HG03060 (cell line): ENCODE measurements around the gene PKDREJ.

Experiments
- ATAC-seq: cut with Tn5 transposase; IDR thresholded peaks from one replicate; pipeline ENCODE4 v1.9.1; 2021; ENCODE audit warnings: low read depth, moderate number of reproducible peaks; ENCODE audit not compliant: unreplicated experiment

Gene PKDREJ

DNA sequence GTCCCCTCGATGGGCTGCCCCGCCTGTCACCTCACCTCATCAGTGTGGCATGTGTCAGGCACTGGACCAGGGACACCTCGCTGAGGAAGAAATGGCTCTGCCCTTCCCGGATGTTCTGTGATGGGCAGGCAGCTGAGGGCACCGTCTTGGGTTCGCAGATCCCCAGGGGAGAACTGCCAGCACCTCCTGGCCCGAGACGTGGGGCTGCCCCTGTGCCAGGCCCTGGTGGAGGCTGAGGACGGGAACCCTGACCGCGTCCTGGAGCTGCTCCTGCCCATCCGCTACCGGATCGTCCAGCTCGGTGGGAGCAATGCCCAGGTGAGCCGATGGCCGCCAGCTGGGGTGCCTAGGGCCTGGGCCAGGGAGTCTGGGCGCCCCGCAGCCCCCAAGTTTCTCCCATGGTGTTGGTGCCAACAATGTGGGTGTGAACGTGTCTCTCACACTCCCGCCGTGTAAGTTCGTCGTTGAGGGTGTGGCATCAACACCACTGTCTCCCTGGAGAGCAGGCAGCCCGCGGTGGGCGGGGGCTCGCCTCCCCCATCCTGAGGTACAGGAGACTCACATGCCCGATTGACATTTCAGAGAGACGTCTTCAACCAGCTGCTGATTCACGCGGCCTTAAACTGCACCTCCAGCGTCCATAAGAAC is 26.2 kb upstream of the PKDREJ start:
- ATAC-seq: no peak

DNA sequence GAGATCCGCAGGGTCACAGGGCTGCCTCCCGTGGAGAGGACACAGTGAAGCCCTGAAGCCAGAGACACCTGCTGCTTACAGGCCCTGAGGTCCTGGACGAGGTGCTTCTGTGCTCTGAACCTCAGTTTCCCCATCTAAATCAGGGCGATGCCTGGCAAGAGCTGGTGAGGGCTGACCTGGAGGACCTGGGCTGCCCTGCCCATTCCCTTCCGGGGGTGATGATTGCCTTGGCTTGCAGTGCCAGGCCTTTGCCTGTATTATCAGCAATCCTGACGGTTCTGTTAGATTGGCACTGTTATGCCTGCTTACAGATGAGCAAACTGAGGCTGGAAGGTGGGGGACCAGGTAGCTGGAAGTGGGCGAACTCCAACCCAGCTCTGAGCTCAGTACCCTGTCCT is 25.7 kb upstream of the PKDREJ start:
- ATAC-seq: no peak

DNA sequence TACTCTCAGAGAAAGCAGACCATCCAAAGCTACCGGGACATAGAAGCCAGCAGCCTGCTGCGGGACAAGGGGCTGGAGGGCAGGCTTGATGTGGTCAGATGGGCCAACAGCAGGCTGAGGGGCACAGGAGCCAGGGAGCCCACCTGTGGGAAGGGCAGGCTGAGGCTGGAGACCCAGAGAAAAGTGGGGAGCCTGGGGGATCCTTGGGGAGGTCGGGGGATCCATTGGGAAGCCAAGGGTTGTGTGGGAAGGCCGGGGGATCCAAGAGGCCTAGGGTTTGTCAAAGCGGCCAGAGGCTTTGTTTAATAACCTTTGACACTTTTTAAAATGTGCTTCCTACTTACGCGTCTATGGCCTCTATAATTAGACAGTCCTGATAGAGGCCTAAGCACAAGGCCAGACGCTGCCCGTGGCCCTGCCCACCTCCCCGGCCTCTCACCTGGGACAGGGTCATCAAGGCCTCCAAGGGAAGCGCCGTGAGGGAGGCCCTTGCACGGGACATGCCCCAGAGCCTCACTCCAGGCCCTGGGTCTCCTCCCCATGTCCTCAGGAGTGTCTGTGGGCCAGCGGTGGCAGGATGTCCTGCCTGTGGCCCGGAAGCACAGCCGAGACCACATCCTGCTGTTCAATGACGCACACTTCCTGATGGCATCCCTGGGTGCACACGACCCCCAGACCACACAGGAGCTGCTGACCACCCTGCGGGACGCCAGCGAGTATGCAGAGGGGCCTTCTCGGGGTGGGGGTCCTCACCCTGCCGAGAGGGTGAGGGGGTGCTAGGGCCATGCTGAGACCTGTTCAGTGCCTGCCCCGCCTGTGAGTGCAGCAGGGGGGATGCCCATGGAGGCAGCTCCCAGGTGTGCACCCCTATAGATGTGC is 25.0 kb upstream of the PKDREJ start:
- ATAC-seq: no peak

DNA sequence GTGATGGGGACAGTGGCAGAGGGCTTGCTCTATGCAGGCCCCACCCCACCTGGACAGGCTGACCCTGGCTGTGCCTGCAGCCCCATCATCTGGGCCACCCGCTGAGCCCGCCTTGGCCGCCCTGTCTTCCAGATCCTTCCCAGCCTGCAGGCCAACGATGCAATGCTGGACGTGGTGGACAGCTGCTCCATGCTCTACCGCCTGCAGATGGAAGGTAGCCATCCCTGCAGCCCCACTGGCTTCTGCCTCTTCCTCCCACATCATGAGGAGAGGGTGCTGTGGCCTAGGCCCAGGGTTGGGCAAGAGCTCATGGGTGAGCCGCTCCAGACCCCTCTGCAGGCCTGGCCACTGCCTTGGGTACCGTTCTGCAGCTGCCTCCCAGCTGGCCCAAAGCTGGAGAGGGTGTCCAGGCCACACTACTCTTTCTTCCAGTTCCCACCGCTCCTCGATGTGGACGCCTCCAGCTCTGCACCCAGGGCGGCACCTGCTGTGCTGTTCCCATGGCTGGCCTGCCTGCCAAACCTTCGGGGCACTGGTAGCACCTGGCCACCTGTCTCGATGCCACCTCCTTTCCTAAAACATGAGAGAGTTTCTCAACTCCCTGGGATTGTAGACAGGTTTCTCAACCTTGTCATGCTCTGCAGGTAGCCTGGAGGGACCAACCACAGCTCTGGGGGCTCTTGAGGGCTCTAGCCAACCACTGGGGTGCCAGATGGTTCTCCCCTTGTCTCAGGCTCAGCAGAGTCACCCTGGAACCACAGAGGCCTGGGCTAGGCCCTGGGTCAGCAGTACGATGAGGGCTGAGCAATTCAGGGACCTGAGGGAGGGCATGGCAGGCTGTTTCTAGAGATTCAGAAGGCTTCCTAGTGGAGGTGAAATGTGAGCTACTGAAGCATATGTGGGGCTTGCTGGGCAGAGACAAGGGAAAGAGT is 24.1 kb upstream of the PKDREJ start:
- no peak for ATAC-seq

DNA sequence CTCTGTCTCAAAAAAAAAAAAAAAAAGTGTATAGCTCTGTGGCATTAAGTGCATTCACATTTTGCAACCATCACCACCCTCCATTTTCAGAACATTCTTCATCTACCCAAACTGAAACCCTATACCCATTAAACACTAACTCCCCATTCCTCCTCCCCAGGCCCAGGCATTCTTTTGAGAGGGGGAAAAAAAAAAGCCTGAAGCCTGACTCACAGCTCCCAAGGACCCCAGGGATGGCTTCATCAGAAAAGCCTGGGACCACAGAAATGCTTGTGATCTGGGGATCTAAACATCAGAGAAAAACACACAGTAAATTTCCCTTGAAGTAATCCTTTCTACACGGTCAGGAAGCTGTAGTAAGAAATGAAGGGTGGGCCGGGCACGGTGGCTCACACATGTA is 22.9 kb upstream of the PKDREJ start:
- ATAC-seq: no peak

DNA sequence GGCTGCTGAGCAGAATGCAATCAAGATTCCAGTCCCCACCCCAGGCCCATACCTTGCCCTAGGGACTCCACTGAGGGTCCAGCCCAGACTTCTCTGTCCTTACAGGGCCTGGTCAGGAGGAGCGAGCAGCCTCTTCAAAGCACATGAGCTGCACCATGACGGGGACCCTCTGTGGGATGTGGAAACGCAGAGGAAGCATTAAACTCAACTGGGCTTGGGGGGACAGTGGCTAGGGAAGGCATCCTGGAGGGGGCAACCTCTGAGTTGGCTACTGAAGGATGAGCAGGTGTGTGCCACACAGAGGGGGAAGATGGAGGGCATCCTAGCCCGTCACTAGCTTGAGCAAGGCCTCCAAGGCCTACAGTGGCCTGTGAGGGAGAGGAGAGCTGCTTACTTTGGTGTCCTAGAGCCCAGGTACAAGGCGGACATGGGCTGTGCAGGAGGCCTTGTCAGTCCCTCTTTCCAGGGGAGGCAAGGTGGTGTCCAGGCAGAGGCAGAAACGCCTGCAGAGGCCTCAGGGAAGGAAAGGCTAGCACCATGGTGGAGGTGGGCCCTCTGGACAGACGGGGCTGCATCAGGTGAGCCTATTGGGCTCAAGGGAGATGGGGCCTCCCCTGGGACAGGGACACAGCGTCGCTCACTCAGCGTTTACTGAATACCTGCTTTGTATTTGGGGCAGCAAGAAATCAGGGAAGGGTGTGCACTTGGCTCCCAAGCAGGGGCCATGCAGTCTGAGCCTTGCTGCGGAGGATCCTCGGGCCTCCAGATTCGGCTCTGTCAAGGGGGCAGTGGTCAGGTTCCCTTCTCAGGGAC is 18.9 kb upstream of the PKDREJ start:
- ATAC-seq: no peak

DNA sequence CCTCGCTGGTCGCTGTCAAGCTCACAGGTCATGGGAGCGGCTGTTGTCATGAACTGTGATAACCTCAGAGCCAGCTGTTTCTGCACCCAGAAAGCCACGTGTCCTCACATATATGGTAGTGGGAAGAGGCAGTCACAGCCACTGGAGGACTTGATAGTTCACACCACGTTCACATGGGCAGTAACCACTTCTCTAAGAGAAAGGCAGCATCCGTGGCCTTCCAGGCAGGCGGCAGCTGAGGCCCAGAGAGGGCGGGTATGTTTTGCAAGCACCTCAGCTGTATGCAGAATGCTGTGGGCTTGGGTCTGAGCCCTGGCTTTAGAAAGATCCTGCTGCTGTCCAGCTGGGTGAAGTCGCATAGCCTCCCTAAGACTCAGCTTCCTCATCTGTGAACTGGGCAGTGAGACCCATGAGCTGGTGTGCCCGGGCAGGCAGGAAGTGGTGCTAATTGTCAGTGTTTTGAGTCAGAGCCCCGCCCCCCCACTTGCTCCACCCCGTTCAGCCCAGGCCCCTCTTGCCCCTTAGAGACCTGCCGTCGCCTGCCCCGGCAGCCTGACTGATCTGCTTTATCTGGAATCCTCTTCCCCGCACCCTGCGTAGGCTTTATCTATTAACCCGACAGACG is 18.0 kb upstream of the PKDREJ start:
- ATAC-seq: no peak

DNA sequence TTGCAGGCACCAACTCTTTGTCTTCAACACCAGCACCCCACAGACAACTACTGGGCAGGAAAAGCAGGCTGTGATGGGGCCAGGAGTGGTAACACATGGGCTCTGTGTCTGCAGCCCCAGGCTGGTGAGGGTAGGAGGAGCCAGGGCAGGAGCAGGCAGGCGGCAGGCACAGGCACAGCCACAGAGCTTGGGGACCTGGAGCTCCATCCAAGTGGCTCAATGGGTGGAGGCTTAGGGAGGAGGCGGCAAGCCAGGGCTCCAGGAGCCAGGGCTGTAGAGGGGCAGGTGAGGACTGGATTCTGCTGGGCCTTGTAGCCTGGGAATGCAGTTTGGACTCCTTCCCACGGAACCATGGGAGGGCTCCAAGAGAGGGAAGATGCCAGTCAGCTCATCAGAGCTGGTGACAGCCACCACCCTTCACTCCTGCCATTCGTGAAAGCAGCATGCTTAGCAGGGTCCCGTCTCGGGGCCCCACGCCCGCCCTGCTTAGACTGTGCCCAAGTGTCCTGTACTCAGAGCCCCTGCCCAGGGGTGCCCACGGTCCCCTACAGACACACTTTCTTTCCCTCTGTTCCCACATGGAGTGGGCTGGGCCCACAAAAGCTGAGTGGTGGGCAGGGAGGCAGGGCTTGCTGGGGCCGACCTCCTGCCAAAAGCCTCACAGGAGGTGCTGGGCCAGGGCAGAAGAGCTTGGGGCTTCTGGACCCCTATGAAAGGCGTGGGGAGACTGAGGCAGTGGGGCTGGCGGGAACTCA is 17.1 kb upstream of the PKDREJ start:
- no peak for ATAC-seq

DNA sequence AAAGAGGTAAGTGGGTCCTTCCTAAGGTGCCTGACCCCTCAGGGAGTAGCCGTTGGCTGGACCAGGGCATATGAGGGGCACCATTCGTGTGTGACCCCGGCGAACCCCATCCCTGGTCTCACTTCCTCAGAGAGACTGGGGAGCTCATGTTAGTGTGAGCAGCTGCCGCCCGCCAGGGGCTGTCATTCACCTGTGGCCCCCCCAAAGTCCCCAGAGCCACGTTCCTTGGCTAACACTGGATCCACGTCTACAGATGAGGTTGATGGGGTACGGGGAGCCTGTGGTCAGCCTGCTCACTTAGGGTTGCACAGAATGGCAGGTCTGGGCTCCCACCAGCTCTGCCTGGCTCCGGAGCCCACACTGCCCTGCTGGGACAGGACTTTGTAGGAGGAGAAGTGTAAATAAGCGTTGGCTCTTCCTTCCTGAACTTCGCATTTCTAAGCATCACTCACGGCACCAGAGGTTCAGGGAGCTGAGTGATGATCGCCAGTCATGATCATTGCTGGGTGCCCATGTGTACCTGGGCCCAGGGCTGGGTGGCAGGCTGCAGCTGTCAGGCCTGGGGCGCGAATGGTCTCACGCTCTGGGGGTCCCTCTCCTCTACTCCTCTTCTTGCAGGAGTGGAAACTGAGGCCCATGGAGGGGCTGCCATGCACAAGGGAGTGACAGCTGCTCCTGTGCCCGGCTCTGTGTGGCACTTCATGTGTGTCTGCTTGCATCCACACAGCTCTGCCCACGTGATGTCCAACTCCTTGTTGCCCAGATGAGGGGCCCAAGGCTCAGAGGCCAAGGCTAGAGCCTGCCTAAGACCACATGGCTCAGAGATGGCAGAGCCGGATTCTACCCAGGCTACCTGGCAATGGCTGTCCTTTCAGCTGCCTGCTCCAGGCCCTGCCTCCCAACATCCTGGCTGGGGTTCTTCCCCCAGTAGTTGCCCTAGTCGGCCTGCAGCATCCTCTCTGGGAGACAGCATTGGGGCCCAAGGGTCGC is 15.8 kb upstream of the PKDREJ start:
- ATAC-seq: no peak

DNA sequence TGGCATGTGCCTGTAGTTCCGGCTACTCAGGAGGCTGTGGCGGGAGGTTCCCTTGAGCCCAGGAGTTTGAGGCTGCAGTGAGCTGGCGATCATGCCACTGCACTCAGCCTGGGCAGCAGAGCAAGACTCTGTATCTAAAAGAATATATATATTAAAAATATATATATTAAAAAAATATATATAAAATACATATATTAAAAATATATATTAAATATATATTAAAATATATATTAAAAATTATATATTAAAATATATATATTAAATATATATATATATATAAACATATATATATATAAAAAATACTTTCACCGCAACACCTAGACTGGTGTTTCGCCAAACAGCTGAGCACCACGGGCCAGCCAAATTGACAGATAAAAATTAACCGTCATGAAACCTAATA is 13.4 kb upstream of the PKDREJ start:
- no peak for ATAC-seq

DNA sequence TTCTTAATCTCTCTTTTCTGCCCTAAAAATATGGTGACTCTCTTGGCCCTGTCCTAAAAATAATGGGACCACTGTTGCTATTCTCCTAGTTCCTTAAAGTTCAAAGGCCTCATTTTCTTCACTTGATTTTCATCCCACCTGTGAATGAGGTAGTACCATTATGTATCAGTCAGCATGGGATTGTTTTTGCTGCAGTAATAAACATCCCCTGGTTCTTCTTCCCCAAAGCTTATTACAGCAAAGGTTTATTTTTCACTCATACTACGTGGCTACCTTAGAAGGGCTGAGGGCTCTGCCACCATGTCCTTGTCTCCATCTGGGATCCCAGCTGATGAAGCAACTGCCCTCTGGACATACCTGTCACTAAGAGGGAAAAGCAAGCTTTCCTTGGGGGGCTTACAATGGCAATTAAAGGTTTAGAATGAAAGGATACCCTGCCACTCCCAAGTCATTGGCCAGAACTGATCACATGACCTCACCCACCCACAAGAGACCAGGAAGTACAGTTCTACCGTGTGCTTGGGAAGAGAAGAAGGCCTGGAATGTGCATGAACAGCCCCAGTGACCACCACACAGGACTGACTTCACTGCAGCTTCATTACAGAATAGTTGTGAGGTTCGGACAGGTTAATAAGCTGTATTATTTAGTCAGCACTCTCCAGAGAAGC is 12.4 kb upstream of the PKDREJ start:
- no peak for ATAC-seq

DNA sequence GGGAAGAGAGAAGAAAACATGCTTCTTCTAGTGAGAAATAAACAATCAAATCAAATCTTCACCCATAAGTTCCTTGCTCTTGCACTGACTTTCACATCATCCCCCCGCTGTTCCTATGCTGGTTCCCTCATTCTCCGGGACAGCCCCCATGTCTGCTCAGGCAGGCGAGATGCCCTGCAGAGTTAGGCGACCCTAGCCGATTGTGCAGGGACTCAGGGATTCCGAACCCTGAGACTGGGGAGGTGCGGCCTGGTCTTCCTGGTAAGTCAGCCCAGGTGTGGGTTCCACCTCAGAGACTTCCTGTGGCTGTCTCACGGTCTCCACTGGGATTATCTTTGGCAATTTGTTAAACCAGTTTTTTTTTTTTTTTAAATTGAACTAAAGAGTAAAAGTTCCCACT is 11.2 kb upstream of the PKDREJ start:
- ATAC-seq: no peak

DNA sequence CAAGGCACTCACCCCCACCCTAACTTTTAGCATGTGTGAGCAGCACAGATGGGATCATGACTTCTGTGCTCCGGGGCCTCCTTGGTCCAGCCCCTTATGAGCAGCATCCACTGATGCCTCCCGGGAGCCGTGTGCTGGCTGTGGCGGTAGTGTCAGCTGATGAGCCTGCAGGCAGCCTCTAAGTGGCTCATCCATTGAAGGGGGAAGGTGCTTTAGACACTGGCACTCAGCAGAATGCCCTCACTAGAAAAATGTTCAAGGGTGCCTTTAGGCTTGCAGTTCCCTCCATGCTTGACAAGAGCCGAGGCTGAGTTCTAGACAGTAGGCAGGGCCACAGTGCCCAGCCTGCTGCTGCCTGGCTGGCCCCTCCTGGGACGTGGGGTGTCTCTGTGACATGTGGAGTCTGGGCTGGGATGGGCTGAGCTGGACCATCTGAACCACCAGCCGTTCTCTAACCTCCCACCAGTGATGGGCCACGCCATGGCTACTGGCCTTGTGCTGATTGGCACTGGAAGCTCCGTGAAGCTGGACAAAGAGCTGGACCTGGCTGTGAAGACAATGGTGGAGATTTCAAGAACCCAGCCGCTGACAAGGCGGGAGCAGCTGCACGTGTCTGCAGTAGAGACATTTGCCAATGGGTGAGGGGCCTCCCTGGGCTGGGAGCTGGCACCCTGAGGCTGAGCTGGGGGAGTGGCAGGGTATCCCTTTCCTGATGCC is 10.4 kb upstream of the PKDREJ start:
- no peak for ATAC-seq

DNA sequence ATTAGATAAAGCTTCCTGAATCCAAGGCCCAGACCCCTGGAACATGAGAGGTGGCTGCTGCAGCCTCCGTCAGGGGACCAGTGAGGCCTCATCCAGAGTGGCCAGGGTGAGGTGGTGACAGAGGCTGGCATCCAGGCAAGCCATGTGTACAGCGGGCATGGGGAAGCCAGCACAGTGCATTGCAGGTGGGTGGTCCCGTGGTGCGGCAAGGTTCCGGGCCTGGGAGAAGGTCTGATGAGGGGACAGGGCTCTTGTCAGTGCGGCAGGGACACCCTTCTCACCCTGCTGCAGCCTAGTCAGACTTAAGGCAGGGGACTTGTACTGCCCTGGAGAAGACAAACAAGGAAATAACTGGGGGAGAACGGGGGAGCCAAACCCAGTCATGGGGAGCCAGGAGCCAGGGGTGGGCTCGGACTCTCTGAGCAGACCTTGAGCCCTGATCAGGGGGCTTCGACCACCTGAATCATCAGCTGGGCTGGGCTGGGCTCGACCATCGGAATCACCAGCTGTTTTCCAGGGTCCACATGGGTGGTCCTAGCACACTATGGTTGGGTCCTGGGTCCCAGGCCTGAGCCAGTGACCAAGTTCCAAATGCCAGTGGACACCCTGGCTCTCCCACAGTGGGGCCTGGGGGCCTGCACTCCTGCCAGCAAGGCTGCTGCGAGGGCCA is 9.8 kb upstream of the PKDREJ start:
- ATAC-seq: no peak

DNA sequence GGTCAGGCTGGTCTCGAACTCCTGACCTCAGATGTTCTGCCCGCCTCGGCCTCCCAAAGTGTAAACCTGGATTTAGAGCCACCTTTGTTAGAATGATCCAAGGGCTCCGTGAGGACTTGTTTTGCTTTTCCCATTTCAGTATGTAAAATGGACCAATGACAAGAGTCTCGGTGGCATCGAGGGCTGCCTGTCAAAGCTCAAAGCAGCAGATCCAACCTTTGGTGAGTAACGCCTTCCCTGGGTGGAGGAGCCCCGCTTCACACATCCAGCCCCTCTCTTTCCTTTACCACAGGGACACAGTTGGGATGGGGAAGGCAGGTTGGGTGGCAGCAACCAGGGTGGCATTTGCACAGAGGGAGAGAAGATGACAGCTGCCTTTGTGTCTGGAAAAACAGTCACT is 9.1 kb upstream of the PKDREJ start:
- ATAC-seq: no peak

DNA sequence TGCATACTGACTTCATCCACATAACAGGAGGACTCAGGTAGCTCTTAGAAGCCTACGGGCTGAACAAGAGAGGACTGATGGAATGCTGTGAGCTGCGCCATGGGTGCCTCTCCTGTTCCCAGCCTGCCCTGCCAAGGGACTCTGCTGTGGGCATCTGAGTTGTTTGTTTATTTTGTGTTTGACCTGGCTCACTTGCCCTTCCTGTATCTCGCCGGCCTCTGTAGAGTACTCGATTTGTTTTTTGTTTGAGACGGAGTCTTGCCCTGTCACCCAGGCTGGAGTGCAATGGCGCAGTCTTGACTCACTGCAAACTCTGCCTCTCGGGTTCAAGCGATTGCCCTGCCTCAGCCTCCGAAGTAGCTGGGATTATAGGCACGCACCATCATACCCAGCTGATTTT is 6.4 kb upstream of the PKDREJ start:
- no peak for ATAC-seq
